KMS-11 (cell line): ENCODE data around the gene ACAT2.

Experiments
- H2AFZ ChIP-seq: fragments of 200-600 bp; sonication (generic); 2 replicates; pipeline ENCODE4 v1.6.1; 2016; ENCODE audit warnings: antibody characterized with exemption, mixed run types, low read depth
- H3K27ac ChIP-seq: fragments of 200-600 bp; sonication (generic); 2 replicates; pipeline ENCODE4 v1.6.1; 2016; ENCODE audit warnings: mild to moderate bottlenecking, mixed run types
- H3K27me3 ChIP-seq: fragments of 200-600 bp; sonication (generic); 2 replicates; pipeline ENCODE4 v1.6.1; 2017; ENCODE audit warnings: mild to moderate bottlenecking, low read depth, mixed run types, moderate library complexity; ENCODE audit not compliant: insufficient read depth
- H3K36me3 ChIP-seq: fragments of 200-600 bp; sonication (generic); 2 replicates; pipeline ENCODE4 v1.6.1; 2017; ENCODE audit warnings: mild to moderate bottlenecking, mixed run types; ENCODE audit not compliant: insufficient read depth
- H3K4me1 ChIP-seq: fragments of 200-600 bp; sonication (generic); 2 replicates; pipeline ENCODE4 v1.6.1; 2016; ENCODE audit warnings: mild to moderate bottlenecking, low read depth, mixed run types; ENCODE audit not compliant: poor library complexity, severe bottlenecking
- H3K4me2 ChIP-seq: fragments of 200-600 bp; sonication (generic); 2 replicates; pipeline ENCODE4 v1.7.0; 2016; ENCODE audit warnings: mild to moderate bottlenecking, mixed run types
- H3K4me3 ChIP-seq: fragments of 200-600 bp; sonication (generic); IDR thresholded peaks from 2 replicates; pipeline ENCODE4 v1.6.1; 2017; ENCODE audit warnings: low read depth, low read length, mixed read lengths; ENCODE audit not compliant: insufficient read depth
- H3K79me2 ChIP-seq: fragments of 200-600 bp; sonication (generic); 2 replicates; pipeline ENCODE4 v1.6.1; 2016; ENCODE audit warnings: low read depth, mixed run types; ENCODE audit not compliant: insufficient read depth
- H3K9ac ChIP-seq: fragments of 200-600 bp; sonication (generic); 2 replicates; pipeline ENCODE4 v1.6.1; 2016; ENCODE audit warnings: mild to moderate bottlenecking, mixed run types
- H4K20me1 ChIP-seq: fragments of 200-600 bp; sonication (generic); 2 replicates; pipeline ENCODE4 v1.6.1; 2016; ENCODE audit warnings: mild to moderate bottlenecking, mixed run types; ENCODE audit not compliant: insufficient read depth
- CTCF ChIP-seq: fragments of 200-600 bp; sonication (generic); conservative IDR thresholded peaks from 2 replicates; pipeline ENCODE4 v1.6.1; 2017; ENCODE audit warnings: low read depth, mild to moderate bottlenecking, antibody characterized with exemption, low read length, moderate library complexity, mixed read lengths

The ACAT2 gene

GRCh38 chr6:159756508-159756907, 5.3 kb upstream of the ACAT2 start:
- no peak for TF ChIP-seq CTCF
- H3K9ac ChIP-seq, result no peak overlapping the region
- H3K27ac ChIP-seq, result no peak overlapping the region
- H3K4me1 ChIP-seq, result peaks cover 13% of the 10 kb centered on the region
- H3K36me3 ChIP-seq, result no peaks in the 10 kb centered on the region
- 0 out of 2 replicates have a peak, but pooled peaks cover 3% of the 10 kb centered on the region for H4K20me1 ChIP-seq
- no peaks in the 10 kb centered on the region for H3K79me2 ChIP-seq
- no peaks in the 10 kb centered on the region for H3K27me3 ChIP-seq
- no peak overlapping the region for H3K4me3 ChIP-seq
- no peak overlapping the region for H3K4me2 ChIP-seq
- no peak overlapping the region for H2AFZ ChIP-seq

- Histone ChIP-seq H3K9ac (no peak overlapping the region), H3K27me3 (no peaks in the 10 kb centered on the region), H3K36me3 (no peaks in the 10 kb centered on the region), H3K27ac (no peak overlapping the region), H3K79me2 (no peaks in the 10 kb centered on the region), H3K4me3 (no peak overlapping the region), H4K20me1 (no peaks in the 10 kb centered on the region), H3K4me1 (peaks cover 13% of the 10 kb centered on the region), H3K4me2 (no peak overlapping the region), H2AFZ (no peak overlapping the region)
- TF ChIP-seq CTCF, result no peak
Observed at GRCh38 chr6:159758031-159759001, 3.5 kb upstream of the ACAT2 start.

GRCh38 chr6:159759645-159760044, 2.2 kb upstream of the ACAT2 start:
- Histone ChIP-seq H3K4me3 (no peak overlapping the region), H4K20me1 (no peaks in the 10 kb centered on the region), H3K27ac (no peak overlapping the region), H2AFZ (no peak overlapping the region), H3K79me2 (no peaks in the 10 kb centered on the region), H3K4me2 (no peak overlapping the region), H3K27me3 (no peaks in the 10 kb centered on the region), H3K9ac (no peak overlapping the region), H3K4me1 (peaks cover 13% of the 10 kb centered on the region), H3K36me3 (no peaks in the 10 kb centered on the region)
- TF ChIP-seq CTCF, result no peak

- H3K36me3 ChIP-seq, result no peaks in the 10 kb centered on the region
- no peaks in the 10 kb centered on the region for H3K79me2 ChIP-seq
- no peak for TF ChIP-seq CTCF
- H3K4me3 ChIP-seq, result no peak overlapping the region
- H2AFZ ChIP-seq, result no peak overlapping the region
- peak overlapping the region; percentile 82; the same call in 1 of the 2 replicates for H3K27ac ChIP-seq
- no peaks in the 10 kb centered on the region for H4K20me1 ChIP-seq
- H3K27me3 ChIP-seq, result no peaks in the 10 kb centered on the region
- H3K4me2 ChIP-seq, result peak overlapping the region; percentile 88
- H3K4me1 ChIP-seq, result peaks cover 13% of the 10 kb centered on the region
- H3K9ac ChIP-seq, result no peak overlapping the region
Observed at GRCh38 chr6:159760602-159761057, 1.2 kb upstream of the ACAT2 start.
